Ureter (tissue), 1 donor: ENCODE measurements around the gene NUDT19. TPM values are rescaled to one million over a fixed set of nuclear protein-coding genes. Genes with fewer than 3 reads are reported as not detected.

Experiments
- total RNA-seq: library from RNA; stranded (reverse); gene quantifications from one replicate; pipeline ENCODE4 v1.2.4, GENCODE V29; 2023
- donor health status: DM: yes; HTN: yes; CAD: no.

NUDT19 gene
- total RNA-seq, 1 donor from 2014 or later = 17.0 TPM

Other genes starting within 250 kb of the NUDT19 start
- gene PDCD5, start 110.6 kb upstream of the NUDT19 start, total RNA-seq = 71.8 TPM
- 53.7 TPM for gene ANKRD27, start 16.6 kb upstream of the NUDT19 start, total RNA-seq
- 0.16 TPM for gene RGS9BP, start 16.0 kb upstream of the NUDT19 start, total RNA-seq
- 0.34 TPM for gene TDRD12, start 27.9 kb downstream of the NUDT19 start, total RNA-seq
- 0.70 TPM for gene SLC7A9, start 177.9 kb downstream of the NUDT19 start, total RNA-seq